Colonic mucosa (tissue), 4 donors: ENCODE data around the gene TMEM86A. TPM values are rescaled to one million over a fixed set of nuclear protein-coding genes. Genes with fewer than 3 reads are reported as not detected.

ENCODE experiments used
- DNase-seq: peaks from one replicate; pipeline ENCODE4 v3.0.0-alpha.2; 2020
- H3K27ac ChIP-seq: fragments of 200-600 bp; one replicate; pipeline ENCODE4 v1.8.0; 2021
- H3K27me3 ChIP-seq: fragments of 200-600 bp; one replicate; pipeline ENCODE4 v1.8.0; 2021
- H3K36me3 ChIP-seq: fragments of 200-600 bp; one replicate; pipeline ENCODE4 v1.8.0; 2021
- H3K4me1 ChIP-seq: fragments of 200-600 bp; one replicate; pipeline ENCODE4 v1.8.0; 2021; ENCODE audit warnings: mild to moderate bottlenecking
- H3K4me3 ChIP-seq: fragments of 200-600 bp; one replicate; pipeline ENCODE4 v1.8.0; 2021
- H3K9ac ChIP-seq, 2 donors: one replicate each; pipeline ENCODE4 v1.7.0; 2013; ENCODE audit warnings: control low read depth in 2 of 2, low read depth in 2 of 2, low read length in 2 of 2
- H3K9me3 ChIP-seq: fragments of 200-600 bp; one replicate; pipeline ENCODE4 v1.8.0; 2021
- CTCF ChIP-seq: fragments of 200-600 bp; IDR thresholded peaks from one replicate; pipeline ENCODE4 v1.8.0; 2022; ENCODE audit warnings: antibody characterized with exemption, mild to moderate bottlenecking
- intact Hi-C: fragments of 100-400 bp; cut with DNase I; formaldehyde crosslinking; loops from one replicate; pipeline ENCODE4 v1.14.1; 2022
- total RNA-seq, 2 donors: library from RNA; stranded (reverse); fragmentation: NEBNext Ultra II Directional in 1 of 2; extraction: Animal tissue kit (Norgen Biotek cat#: 25700) in 1 of 2; gene quantifications; one replicate each; pipeline ENCODE4 v1.2.1, GENCODE V29; 2021
- donor health status: healthy.
- donor health status: DM: no; HTN: no; CAD: no.
- donor health status: DM: no; HTN: no; CAD: no.

The TMEM86A gene
- total RNA-seq, 2 donors from 2014 or later, result 0.89 to 1.4 TPM

- TF ChIP-seq CTCF, result no peak
- no peak overlapping the region for H3K9ac ChIP-seq
- H3K4me1 ChIP-seq, result peaks cover 4% of the 10 kb centered on the region
- H3K9me3 ChIP-seq, result no peaks in the 10 kb centered on the region
- intact Hi-C loops, result no loop called here
- H3K36me3 ChIP-seq, result no peaks in the 10 kb centered on the region
- DNase-seq, result no peak
- no peak overlapping the region for H3K27ac ChIP-seq
- no peaks in the 10 kb centered on the region for H3K27me3 ChIP-seq
- H3K4me3 ChIP-seq, result no peak overlapping the region
Observed at GRCh38 chr11:18701614-18702216, 3.1 kb downstream of the TMEM86A start.

GRCh38 chr11:18703001-18703763 is 4.6 kb downstream of the TMEM86A start:
- intact Hi-C loops, result no loop called here
- no peak overlapping the region for H3K9ac ChIP-seq
- H3K9me3 ChIP-seq, result no peaks in the 10 kb centered on the region
- H3K4me3 ChIP-seq, result no peak overlapping the region
- no peaks in the 10 kb centered on the region for H3K27me3 ChIP-seq
- TF ChIP-seq CTCF, result no peak
- no peaks in the 10 kb centered on the region for H3K36me3 ChIP-seq
- H3K27ac ChIP-seq, result no peak overlapping the region
- H3K4me1 ChIP-seq, result peaks cover 4% of the 10 kb centered on the region
- no peak for DNase-seq

- DNase-seq, result no peak
- no peak overlapping the region for H3K27ac ChIP-seq
- intact Hi-C loops, result no loop called here
Observed at GRCh38 chr11:18704045-18704645, 5.6 kb downstream of the TMEM86A start.

GRCh38 chr11:18704698-18705097 is 6.1 kb downstream of the TMEM86A start:
- no peak for TF ChIP-seq CTCF
- no peaks in the 10 kb centered on the region for H3K27me3 ChIP-seq
- intact Hi-C loops, result no loop called here
- no peaks in the 10 kb centered on the region for H3K36me3 ChIP-seq
- no peak overlapping the region for H3K27ac ChIP-seq
- no peak overlapping the region for H3K4me3 ChIP-seq
- H3K9me3 ChIP-seq, result no peaks in the 10 kb centered on the region
- peaks cover 4% of the 10 kb centered on the region for H3K4me1 ChIP-seq
- no peak overlapping the region for H3K9ac ChIP-seq
- DNase-seq, result no peak

More at GRCh38 chr11:18704045-18704645, 5.6 kb downstream of the TMEM86A start:
- H3K36me3 ChIP-seq, result no peaks in the 10 kb centered on the region
- no peak for TF ChIP-seq CTCF
- H3K9ac ChIP-seq, result no peak overlapping the region
- no peaks in the 10 kb centered on the region for H3K9me3 ChIP-seq
- H3K4me3 ChIP-seq, result no peak overlapping the region
- H3K27me3 ChIP-seq, result no peaks in the 10 kb centered on the region
- peaks cover 4% of the 10 kb centered on the region for H3K4me1 ChIP-seq

GRCh38 chr11:18705651-18706281 is 7.2 kb downstream of the TMEM86A start:
- Histone ChIP-seq H3K27ac (no peak overlapping the region), H3K9ac (peak overlapping the region; percentile 52 to 53), H3K4me3 (peak overlapping the region; percentile 43), H3K9me3 (no peaks in the 10 kb centered on the region), H3K4me1 (peaks cover 4% of the 10 kb centered on the region), H3K27me3 (no peaks in the 10 kb centered on the region), H3K36me3 (no peaks in the 10 kb centered on the region)
- DNase-seq, result peak; percentile 41
- intact Hi-C loops, result no loop called here
- TF ChIP-seq CTCF, result no peak
